ENCODE results near the gene PCDHGA2. TPM values are rescaled to one million over a fixed set of nuclear protein-coding genes. Genes with fewer than 3 reads are reported as not detected.
"Not testable (repeated sequence)": the region's sequence is repeated elsewhere in the genome, so short reads cannot be mapped to it uniquely, and the experiment has no call there.

Gene PCDHGA2
- total and polyA plus RNA-seq, 11 donors: 2.7 to 15.1 (median 10.5) TPM

DNA sequence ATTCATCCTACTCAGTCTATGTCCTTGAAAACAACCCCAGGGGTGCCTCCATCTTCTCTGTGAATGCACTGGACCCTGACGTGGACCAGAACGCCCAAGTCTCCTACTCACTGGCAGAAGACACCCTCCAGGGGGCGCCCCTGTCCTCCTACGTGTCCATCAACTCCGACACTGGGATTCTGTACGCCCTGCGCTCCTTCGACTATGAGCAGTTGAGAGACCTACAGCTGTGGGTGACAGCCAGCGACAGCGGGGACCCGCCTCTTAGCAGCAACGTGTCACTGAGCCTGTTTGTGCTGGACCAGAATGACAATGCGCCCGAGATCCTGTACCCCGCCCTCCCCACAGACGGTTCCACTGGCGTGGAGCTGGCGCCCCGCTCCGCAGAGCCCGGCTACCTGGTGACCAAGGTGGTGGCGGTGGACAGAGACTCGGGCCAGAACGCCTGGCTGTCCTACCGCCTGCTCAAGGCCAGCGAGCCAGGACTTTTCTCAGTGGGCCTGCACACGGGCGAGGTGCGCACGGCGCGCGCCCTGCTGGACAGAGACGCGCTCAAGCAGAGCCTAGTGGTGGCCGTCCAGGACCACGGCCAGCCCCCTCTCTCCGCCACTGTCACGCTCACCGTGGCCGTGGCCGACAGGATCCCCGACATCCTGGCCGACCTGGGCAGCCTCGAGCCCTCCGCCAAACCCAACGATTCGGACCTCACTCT is 37.0 kb downstream of the PCDHGA2 start:
- H3K4me3 ChIP-seq; ATAC-seq; H3K27ac ChIP-seq; intact Hi-C loops (cut with DNase I); DNase-seq: not testable (repeated sequence)
- peaks cover 0 to 99% (median 64%) of the 10 kb centered on the region in 12 donors for H3K9me3 ChIP-seq
- peaks cover 0 to 36% (median 0%) of the 10 kb centered on the region in 9 donors for H3K36me3 ChIP-seq
- WGBS, 4 donors: 56 to 92% (median 61%) methylated on average over 12 to 43 of the region's 48 CpGs
- TF ChIP-seq, protein P1, sequence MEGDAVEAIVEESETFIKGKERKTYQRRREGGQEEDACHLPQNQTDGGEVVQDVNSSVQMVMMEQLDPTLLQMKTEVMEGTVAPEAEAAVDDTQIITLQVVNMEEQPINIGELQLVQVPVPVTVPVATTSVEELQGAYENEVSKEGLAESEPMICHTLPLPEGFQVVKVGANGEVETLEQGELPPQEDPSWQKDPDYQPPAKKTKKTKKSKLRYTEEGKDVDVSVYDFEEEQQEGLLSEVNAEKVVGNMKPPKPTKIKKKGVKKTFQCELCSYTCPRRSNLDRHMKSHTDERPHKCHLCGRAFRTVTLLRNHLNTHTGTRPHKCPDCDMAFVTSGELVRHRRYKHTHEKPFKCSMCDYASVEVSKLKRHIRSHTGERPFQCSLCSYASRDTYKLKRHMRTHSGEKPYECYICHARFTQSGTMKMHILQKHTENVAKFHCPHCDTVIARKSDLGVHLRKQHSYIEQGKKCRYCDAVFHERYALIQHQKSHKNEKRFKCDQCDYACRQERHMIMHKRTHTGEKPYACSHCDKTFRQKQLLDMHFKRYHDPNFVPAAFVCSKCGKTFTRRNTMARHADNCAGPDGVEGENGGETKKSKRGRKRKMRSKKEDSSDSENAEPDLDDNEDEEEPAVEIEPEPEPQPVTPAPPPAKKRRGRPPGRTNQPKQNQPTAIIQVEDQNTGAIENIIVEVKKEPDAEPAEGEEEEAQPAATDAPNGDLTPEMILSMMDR (IDR thresholded peaks at IDR 0.05): peak in 1 of 12 donors; percentile 9
- peaks cover 0 to 23% (median 0%) of the 10 kb centered on the region in 12 donors for H3K4me1 ChIP-seq
- H3K27me3 ChIP-seq: peaks cover 0 to 23% (median 0%) of the 10 kb centered on the region in 9 donors

- ATAC-seq (peak in 3 of 4 donors; percentile 26 to 45 (median 27)), DNase-seq (no peak)
- 20 to 39% (median 23%) methylated on average over 37 of the region's 37 CpGs for WGBS, 4 donors
- Histone ChIP-seq H3K9me3 (peaks cover 0 to 100% (median 50%) of the 10 kb centered on the region in 12 donors), H3K27ac (no peak within 1 kb of the TSS), H3K36me3 (peaks cover 0 to 33% (median 0%) of the 10 kb centered on the region in 9 donors), H3K4me3 (peak within 1 kb of the TSS in 9 of 12 donors; percentile 20 to 40 (median 32)), H3K4me1 (peaks cover 0 to 4% (median 0%) of the 10 kb centered on the region in 12 donors), H3K27me3 (peaks cover 0 to 23% (median 0%) of the 10 kb centered on the region in 9 donors)
- intact Hi-C loops (cut with DNase I): no loop called here
- TF ChIP-seq, protein P1 (IDR thresholded peaks at IDR 0.05): peak in 4 of 12 donors; percentile 16 to 31 (median 24)
- no peak for TF ChIP-seq POLR2A (IDR thresholded peaks at IDR 0.05)
Measured at GRCh38 chr5:141382469-141383294, 44.1 kb downstream of the PCDHGA2 start, which contains the start of gene PCDHGA7. TSS of gene PCDHGA7 (plus strand) at chr5:141382742. CDS start at chr5:141382900, 158 bp downstream.

DNA sequence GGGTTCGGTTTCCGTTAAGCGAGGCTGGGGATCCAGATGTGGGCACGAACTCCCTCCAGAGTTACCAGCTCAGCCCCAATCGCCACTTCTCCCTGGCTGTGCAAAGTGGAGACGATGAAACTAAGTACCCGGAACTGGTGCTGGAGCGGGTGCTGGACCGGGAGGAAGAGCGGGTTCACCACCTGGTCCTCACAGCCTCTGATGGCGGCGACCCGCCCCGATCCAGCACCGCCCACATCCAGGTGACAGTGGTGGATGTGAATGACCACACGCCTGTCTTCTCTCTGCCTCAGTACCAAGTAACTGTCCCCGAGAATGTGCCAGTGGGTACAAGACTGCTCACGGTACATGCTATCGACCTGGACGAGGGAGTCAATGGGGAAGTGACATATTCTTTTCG is 44.8 kb downstream of the PCDHGA2 start:
- TF ChIP-seq, protein P1 (IDR thresholded peaks at IDR 0.05): no peak
- TF ChIP-seq POLR2A (IDR thresholded peaks at IDR 0.05): no peak
- intact Hi-C loops (cut with DNase I): no loop called here

More for the DNA sequence above, 44.8 kb downstream of the PCDHGA2 start:
- Histone ChIP-seq H3K9me3 (peaks cover 0 to 96% (median 50%) of the 10 kb centered on the region in 12 donors), H3K27ac (no peak overlapping the region), H3K4me1 (peaks cover 0 to 4% (median 0%) of the 10 kb centered on the region in 12 donors), H3K4me3 (peak overlapping the region in 4 of 12 donors; percentile 25 to 40 (median 36)), H3K36me3 (peaks cover 0 to 28% (median 0%) of the 10 kb centered on the region in 9 donors), H3K27me3 (peaks cover 0 to 23% (median 0%) of the 10 kb centered on the region in 9 donors)
- no peak for ATAC-seq
- no peak for DNase-seq
- 44 to 64% (median 47%) methylated on average over 18 to 21 of the region's 21 CpGs for WGBS, 4 donors

All from heart left ventricle (tissue), 16 donors.